Stimulated activated CD4-positive, alpha-beta T cell treated with anti-CD3 and anti-CD28 coated beads, Interleukin-15, amount 100 ng/mL, for 48 hours (primary cell): ENCODE measurements around the gene VPS35.
"Not testable (repeated sequence)": the region's sequence is repeated elsewhere in the genome, so short reads cannot be mapped to it uniquely, and the experiment has no call there.

Experiments used
- DNase-seq, 2 donors: peaks; one replicate each; pipeline ENCODE4 v3.0.0-alpha.2; 2020; ENCODE audit warnings: low read depth in 2 of 2

VPS35 gene

GRCh38 chr16:46712911-46713310 lies 23.9 kb upstream of the VPS35 start:
- no peak for DNase-seq

DNA sequence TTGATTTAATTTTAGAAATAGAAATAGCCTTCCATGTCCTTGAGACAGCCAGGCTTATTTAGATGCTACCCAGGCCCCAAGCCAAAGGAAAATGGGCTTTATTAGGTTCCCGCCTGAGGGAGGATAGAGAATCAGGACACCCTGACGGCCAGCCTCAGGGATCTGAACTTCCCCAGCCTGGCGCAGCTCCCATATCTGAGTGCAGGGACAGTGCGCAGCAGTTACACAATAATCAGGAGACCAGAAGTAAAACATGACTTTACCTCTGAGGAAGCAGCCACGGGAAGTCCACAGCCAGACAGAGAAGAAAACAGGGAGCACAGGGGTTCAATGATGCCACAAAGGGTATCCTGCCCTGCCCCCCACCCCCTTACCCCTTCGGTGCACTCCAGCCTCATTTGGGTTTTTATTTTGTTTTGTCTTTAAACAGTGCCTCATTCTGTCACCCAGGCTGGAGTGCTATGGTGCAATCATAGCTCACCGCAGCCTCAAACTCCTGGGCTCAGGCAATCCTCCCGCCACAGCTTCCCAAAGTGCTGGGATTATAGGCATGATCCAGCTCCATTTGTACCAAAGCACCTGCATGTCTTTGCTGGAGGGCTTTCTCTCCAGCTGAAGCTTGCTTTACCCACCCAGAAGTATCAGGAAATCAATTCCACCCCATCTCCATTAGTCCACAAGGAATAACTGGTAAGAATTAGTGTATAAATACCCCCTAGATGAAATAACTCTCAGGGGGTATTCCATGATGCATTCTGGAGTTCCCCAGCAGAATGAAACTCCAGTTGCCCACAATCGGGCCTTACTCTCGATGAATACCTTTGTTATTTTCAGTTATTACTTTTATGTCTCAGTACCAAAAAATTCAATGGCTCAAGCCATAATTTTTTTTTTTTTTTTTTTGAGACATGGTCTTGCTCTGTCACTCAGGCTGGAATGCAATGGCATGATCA lies 22.4 kb upstream of the VPS35 start:
- no peak for DNase-seq

- DNase-seq: no peak
Observed at GRCh38 chr16:46709469-46710005, 20.6 kb upstream of the VPS35 start.

DNA sequence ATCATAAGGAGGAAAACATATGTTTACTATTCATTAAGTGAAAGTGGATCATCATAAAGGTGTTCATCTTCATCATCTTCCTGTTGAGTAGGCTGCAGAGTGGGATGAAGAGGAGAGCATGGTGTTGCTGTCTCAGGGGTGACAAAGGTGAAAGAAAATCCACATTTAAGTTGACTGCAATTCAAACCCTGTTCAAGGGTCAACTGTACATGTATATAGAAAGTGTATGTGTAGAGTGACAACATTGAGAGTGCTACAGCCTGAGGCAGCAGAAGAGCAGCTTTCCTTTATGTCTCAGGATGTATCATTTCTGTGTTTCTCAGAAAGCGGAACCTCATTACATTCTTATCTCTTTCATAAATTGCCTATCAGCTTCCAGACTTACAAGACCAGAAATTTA lies 17.7 kb upstream of the VPS35 start:
- DNase-seq: no peak

DNA sequence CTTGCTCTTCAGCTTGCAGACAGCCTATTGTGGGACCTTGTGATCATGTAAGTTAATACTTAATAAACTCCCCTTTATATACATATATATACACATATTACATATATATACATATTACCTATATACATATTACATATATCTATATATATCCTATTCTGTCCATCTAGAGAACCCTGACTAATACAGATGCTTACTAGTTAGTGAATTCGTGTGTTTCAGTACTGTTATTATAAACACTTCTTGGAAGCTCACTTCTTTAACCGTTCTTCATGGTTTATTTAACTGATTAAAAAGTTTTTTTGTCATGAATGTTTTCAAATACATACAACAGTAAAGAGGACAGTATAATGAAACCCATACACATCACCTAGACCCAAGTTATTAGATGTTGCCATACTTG lies 13.1 kb upstream of the VPS35 start:
- DNase-seq: no peak

DNA sequence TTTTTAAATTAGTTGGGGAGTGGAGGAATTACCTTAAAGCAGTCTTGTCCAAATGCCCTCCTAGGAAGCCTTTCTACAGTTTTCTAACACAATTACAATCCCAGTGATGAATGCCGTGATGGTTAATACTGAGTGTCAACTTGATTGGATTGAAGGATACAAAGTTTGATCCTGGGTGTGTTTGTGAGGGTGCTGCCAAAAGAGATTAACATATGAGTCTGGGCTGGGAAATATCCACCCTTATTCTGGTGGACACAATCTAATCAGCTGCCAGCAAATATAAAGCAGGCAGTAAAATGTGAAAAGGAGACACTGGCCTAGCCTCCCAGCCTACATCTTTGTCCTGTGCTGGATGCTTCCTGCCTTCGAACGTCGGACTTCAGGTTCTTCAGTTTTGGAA lies 12.6 kb upstream of the VPS35 start:
- DNase-seq: no peak

DNA sequence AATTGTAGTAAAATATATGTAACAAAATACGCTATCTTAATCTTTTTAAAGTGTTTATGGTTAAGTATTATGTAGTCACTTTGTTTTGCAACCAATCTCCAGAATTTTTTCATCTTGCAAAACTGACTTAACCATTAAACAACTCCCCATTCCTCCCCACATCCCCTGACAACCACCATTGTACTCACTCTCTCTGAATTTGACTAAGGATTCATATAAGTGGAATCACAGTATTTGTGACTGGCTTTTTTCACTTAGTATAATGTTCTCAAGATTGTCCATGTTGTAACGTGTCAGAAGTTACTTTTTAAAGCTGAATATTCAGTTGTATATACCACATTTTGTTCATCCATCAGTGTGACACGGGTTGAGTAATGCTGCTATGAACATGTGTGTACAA lies 11.1 kb upstream of the VPS35 start:
- no peak for DNase-seq

DNA sequence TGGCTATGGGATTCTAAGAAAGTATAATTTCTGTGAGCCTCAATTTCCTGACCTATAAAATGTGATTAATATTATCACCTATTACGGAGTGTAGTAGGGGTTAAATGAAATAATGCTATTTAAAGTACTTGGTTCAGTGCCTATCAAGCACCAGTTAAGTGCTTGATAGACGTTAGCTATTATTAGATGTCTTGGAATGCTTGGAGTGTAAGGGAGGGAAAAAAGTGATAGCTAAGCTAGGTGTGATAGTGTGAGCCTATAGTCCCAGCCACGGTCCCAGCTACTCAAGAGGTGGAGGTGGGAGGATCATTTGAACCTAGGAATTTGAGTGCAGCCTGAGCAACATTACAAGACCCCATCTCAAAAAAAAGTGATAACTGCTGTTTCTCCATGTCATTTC lies 8.0 kb upstream of the VPS35 start:
- no peak for DNase-seq

DNA sequence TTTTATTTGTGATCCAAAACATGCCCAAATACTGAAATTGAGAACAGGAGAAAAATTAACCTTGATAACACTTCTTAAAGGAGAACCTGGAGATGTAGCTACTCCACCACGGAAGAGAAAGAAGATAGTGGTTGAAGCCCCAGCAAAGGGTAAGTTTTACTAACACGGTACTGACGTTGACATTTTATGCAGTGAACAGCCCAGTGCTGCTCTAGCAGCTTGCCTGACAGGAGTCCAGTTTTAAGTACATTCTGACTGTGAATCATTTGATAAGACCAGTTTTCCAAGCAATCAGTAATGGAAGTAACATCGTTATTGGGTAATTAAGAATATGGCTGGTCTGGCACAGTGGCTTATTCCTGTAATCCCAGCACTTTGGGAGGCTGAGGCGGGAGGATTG lies 7.0 kb upstream of the VPS35 start:
- no peak for DNase-seq

DNA sequence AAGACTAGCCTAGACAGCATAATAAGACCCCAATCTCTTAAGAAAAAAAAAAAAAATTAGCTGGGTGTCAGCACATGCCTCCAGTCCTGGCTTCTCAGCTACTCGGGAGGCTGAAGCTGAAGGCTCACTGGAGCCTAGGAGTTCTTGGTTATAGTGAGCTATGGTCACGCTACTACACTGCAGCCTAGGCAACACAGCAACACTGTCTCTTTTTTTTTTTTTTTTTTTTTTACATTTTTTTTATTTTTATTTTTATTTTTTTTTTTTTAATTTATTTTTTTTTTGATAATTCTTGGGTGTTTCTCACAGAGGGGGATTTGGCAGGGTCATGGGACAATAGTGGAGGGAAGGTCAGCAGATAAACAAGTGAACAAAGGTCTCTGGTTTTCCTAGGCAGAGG lies 4.6 kb upstream of the VPS35 start:
- DNase-seq: no peak

DNA sequence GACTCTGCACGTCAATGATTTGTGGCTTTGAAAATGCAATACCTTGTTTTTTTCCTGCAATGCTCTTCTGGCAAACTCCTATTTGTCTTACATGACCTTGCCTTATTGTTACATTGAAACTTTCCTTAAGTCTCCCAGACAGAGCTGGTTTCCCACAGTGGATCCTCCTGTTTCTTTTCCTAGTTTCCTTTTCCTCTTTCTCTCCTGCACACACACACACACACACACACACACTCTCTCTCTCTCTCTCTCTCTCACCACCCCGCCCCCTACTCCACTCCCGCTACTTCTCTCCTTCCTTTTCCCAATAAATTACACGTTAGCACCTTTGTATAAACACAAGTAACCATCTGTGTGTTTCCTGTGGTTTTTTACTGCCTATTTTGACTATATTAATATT lies 2.7 kb upstream of the VPS35 start:
- no peak for DNase-seq

GRCh38 chr16:46690281-46691178 lies 1.6 kb upstream of the VPS35 start:
- DNase-seq: no peak

- peak; percentile 95 to 97 for DNase-seq
Observed at GRCh38 chr16:46689365-46690280, 645 bp upstream of the VPS35 start, which contains the start of gene ORC6. Gene ORC6, plus strand, starts transcription at chr16:46689659. Its CDS starts 47 bp downstream, at chr16:46689706.

- no peak for DNase-seq
Observed at GRCh38 chr16:46688101-46688653, 801 bp downstream of the VPS35 start.

- DNase-seq: no peak
Observed at GRCh38 chr16:46687486-46687885, 1.5 kb downstream of the VPS35 start.

GRCh38 chr16:46686815-46687473 lies 2.0 kb downstream of the VPS35 start:
- DNase-seq: no peak

DNA sequence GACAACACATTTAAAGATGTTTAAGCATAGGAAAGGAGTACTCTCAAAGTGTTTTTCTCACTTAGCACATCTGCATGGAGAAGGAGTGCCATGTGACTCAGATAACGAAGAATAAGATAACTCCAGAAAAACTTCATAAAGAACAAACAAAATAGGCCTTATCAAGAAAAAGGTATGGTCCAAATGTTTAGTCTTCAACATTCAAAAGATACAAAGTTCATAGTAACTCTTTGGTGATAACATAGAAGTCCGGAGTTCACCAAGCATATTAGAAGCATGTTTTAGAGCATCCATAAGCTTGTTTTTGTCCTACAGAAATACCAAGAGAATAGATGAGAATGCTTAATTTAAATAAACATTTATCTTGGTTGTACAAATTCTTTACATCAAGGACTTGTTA lies 7.1 kb downstream of the VPS35 start:
- DNase-seq: not testable (repeated sequence)

DNA sequence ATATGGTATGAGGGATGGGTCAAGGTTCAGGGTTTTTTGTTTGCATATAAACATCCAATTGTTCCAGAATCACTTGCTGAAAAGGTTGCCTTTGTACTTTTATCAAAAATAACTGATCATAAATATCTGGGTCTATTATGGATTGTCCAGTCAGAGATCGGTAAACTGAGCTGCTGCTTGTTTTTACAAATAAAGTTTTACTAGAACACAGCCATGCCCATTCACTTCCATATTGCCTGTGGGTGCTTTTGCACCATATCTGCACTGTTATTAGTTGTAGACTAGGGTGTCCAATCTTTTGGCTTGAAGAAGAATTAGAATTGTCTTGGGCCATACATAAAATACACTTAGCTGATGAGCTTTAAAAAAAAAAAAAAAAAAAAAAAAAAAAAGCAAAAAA lies 11.0 kb downstream of the VPS35 start:
- not testable (repeated sequence) for DNase-seq

DNA sequence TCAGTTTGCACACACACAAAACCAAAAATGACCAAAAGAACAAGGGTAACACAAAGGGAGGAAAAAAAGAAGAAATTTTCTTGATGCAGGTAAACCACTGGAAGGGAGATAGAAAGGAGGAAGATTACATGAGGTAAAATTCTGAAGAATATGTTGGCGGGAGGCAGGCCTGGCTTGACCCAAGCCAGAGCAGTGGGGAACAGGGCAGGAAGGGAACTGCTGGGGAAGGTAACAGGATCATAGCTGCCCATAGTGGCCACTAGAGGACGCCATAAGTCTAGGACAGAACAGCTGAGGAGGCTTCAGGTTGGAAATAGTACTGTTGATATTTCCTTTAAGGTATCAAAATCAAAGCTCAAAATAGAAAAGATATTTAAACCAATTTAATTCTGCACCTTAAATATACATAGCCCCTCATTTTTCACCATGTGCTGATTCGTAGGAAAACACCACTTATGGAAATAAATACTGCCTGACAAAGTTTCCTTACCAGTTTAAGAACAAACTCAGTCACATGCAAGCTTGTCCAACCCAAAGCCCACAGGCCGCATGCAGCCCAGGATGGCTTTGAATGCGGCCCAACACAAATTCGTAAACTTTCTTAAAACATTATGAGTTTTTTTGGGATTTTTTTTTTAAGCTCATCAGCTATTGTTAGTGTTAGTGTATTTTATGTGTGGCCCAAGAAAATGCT lies 15.5 kb downstream of the VPS35 start:
- peak in 1 of 2 donors; percentile 32 for DNase-seq

- no peak for DNase-seq
Observed at GRCh38 chr16:46662123-46662522, 26.9 kb downstream of the VPS35 start.
